G401 (cell line): ENCODE data around the gene NELFB. TPM values are rescaled to one million over a fixed set of nuclear protein-coding genes. Genes with fewer than 3 reads are reported as not detected.

ENCODE experiments used
- DNase-seq: peaks from one replicate; pipeline ENCODE4 v3.0.0-alpha.2; 2015; ENCODE audit warnings: low spot score
- in situ Hi-C: cut with HindIII; loops from 2 replicates; pipeline ENCODE4 v1.10.0; 2016; ENCODE audit warnings: low sequenced_read_pairs, mixed read lengths
- total RNA-seq: library from RNA; depleted of rRNA; stranded (reverse); fragments of >200 nt; shearing (Covaris generic); gene quantifications from 2 replicates; pipeline ENCODE4 v1.2.3, GENCODE V29; 2014

NELFB gene
- total RNA-seq, 1 experiment from 2014 or later = 93.6 TPM

DNA sequence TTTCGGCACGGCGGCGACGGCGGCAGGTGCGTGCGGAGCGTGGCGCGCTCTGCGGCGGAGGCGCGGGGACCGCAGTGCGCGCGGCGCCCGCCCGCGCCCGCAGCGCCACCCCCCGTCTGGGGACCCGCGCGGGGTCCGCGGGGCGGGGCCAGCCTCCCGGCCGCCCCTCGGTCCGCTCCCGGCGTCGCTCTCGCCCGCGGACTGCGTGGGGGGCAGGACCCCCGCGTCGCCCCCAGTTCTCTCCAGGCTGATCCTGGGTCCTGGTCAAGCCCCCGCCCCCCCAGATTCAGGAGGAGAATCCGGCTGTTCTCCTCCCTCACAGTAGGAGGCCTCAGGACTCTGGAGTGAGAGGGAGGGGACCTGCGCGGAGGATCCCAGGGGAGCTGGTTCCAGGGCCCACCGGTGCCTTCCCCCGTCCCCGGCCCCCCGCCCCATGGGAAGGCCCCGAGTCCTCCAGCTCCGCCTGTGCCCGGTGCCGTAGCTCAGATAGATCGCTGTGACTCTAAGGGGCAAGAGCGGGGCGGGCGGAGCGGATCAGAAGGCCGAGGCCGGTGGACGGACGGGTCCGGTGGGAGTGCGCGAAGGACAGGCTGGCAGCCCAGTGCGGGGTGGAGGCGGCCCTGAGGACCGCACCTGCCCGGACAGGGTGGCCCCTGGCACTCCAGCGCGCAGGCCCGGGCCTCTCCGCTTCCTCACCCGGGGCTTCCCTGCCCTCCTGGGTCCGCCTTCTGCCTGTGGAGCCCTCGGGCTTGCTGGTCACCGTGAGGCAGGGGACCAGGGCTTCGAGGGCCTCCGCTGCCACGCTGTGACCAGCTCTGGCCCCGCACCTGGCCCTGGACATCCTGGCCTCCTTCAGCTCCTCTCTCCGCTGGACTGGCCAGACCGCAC, 32.7 kb upstream of the NELFB start, which contains the start of gene RNF208:
RNF208 (minus strand) TSS at position 51 of the 888 bp plus-strand sequence. CDS start 1,028 bp downstream, outside the sequence.
- in situ Hi-C loops = no loop called here
- DNase-seq = no peak

DNA sequence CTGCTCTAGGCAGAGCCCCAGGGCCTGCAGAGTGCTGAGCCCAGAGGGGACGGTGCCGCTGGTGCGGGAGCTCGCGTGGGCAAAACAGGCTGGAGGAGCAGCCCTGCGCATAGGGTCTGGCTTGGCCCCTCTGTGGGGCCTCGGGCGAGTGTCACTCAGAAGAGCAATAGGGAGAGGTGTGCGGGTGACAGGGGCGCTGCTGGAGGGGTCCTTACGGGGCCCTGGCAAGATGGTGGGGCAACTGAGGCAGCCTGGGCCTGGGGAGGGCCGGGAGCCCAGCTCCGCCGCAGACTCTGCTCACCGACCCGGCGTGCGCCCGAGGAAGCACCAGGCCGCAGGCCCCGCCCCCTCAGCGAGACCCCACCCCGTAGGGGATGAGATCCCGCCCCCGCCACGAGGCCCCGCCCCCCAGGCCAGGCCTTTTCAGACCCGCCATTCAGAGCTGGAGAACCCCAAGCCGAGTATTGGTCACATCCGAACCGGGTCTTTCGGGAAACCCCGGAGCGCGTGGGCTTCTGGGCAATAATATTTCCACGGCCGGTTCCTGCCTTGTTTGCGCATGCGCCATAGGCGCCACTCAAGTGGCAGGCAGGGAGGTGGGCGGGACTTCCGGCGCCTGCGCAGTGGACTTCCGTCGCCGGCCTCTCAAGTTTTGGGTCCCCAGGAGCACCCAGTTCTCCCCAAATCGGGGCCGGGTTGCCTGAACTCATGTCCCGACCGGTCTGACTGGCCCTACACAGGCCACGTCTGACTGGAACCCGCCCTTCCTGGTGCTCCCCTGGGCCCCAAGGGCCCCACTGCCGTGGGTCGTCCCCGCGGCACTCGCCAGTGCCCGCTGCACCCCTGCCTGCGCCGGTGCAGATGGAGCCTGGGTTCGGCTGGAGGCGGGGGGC, 31.8 kb upstream of the NELFB start:
- in situ Hi-C loops = no loop called here
- DNase-seq = peak; percentile 97

DNA sequence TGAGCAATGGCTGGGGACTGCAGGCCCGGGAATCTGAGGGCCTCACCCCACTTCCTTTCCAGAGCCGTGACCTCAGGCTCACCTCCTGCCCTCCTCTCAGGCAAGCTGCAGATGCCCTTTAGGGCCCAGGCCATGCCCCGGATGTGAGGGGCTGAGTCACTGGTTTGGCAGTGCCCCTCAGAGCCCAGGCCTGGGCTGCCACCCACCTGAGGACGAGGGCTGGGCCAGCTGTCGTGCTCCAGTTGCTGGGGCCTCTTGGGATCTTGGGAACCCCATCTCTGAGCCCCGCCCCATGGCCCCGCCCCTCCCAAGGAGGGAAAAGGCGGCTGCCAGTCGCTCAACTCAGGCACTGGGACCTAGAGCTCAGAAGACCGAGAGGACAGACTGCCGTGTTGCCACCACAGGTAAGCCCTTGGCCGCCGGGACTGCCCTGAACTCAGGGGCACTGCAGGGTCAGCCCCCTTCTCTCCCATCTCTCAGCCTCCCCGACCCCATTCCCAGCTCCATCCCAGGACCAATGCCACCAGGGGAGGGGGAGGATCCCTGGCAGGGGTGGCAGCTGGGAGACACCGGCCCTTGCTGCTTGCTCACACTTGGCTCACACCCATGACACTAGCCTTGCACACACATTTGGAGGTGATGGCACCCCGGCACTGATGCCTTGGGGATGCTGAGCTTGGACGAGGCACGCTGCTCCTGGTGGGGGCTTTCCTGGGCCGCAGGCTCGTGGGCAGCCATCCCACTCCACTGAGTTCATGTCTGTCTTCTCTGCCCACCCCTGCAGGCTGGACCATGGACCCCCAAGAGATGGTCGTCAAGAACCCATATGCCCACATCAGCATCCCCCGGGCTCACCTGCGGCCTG, 30.1 kb upstream of the NELFB start, which contains the start of gene CYSRT1:
CYSRT1 (plus strand) TSS at position 345 of the 865 bp plus-strand sequence; CDS start at position 793, 448 bp downstream.
- in situ Hi-C loops = no loop called here
- no peak for DNase-seq

DNA sequence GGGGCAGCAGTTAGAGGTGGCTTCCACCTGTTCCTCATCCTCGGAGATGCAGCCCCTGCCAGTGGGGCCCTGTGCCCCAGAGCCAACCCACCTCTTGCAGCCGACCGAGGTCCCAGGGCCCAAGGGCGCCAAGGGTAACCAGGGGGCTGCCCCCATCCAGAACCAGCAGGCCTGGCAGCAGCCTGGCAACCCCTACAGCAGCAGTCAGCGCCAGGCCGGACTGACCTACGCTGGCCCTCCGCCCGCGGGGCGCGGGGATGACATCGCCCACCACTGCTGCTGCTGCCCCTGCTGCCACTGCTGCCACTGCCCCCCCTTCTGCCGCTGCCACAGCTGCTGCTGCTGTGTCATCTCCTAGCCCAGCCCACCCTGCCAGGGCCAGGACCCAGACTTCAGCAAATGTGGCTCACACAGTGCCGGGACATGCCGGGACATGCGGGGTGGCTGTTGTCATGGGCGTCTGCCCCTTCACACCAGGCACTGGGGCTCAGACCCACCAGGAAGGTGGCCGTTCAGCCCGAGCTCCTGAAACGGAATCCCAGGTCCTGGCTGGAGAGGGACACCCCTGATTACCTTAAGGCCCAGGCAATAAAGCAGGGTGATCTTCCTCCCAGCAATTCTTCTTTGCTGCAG, 29.3 kb upstream of the NELFB start:
- no peak for DNase-seq
- in situ Hi-C loops = no loop called here

DNA sequence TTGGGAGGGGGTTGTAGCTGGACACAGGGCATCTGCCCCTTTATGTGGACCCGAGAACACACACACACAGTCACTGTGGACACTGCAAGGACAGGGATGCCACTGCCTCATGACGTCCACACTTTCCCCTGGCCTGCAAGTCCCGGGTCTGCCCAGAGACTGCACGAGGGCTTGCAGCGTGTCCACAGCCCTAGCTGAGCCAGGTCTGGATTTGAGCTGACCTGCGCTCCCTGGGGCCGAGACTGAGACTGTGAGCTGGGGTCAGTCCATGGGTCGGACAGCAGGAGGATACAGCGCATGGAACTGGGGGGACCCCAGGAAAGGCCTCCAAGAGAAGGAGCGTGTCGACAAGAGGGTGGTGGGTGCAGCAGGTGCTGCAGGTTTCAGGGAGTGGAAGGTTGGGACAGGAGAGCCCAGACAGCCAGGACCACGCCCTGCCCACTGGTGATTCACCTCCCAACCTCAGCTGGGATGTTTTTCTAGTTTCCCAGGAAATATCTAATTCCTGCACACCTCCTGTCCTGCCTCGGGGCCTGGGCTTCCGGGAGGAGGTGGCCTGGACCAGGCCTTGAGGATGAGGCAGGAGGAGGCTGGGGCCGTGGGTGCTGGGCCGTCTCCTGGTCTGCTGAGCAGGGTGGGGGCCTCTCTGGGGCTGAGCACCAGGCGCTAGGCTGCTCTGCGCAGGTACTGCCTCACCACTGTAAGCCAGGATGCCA, 28.6 kb upstream of the NELFB start:
- DNase-seq = no peak
- in situ Hi-C loops = no loop called here

DNA sequence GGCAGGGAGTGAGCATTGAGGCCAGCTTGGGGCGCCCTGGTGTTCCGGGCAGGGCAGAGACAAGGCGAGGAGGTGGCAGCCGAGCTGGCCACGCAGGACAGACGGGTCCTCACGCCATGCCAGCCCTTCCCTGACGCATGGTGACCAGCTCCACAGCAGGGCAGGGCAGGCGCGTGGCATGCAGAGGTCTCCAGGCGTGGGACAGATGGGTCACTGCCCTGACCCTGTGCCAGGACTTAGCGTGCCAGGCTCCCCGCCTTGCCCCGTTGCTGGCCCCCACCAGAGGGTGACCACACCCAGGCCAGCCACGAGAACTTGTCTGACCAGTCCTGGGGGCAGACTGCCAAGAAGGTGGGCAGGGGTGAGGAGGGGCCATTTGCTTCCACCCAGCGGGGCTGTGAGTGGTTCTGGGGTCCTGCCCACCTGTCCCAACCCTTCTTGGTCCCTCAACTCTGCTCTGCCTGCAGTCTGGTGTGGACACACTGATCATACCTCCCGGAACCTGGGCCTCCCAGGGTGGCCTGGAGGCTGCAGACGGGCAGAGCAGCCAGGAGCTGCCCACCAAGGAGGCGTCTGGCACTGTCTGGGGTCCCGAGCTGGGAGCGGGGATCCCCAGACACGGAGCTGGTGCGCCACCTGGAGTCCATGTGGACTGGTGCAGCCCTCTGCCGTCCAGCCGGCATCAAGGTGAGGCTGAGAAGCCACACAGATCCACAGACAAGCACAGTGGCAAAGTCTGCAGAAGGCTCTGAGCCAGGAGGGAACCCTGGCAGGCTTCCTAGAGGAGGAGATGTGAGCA, 27.9 kb upstream of the NELFB start, which contains the start of gene RNF224:
RNF224 (plus strand) TSS at position 449 of the 799 bp plus-strand sequence. CDS start 834 bp downstream, outside the sequence.
- in situ Hi-C loops = no loop called here
- peak; percentile 79 for DNase-seq

DNA sequence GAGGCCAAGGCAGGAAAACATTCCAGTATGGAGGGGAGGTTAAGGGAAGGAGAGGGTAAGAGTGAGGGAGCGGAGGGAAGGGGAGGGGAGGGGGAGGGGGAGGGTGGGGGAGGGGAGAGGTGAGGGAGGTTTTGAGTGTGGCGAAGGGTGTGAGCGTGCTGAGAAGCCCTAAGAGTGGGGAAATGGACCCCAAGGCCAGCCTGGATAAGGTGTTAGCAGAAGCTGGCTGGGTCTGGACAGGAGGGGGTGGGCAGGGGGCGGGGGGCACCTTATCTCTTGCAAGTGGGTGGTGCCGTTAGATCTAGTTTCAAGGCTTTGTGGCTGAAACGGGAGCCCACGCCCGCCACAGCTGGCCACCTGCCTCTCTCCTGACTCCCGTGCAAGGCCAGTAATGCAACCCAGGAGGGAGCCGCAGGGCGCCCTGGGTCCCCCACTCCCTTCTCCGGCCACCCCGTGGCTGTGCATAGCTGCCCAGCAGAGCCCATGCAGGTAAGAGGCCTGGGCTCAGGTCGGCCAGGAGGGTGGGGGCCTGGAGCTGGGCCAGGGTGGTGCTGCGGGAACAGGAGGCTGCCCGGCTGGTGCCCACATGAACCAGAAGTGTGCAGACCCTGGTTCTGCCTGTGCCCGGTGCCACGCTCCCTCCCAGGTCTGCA, 27.1 kb upstream of the NELFB start:
- in situ Hi-C loops = no loop called here
- DNase-seq = no peak

DNA sequence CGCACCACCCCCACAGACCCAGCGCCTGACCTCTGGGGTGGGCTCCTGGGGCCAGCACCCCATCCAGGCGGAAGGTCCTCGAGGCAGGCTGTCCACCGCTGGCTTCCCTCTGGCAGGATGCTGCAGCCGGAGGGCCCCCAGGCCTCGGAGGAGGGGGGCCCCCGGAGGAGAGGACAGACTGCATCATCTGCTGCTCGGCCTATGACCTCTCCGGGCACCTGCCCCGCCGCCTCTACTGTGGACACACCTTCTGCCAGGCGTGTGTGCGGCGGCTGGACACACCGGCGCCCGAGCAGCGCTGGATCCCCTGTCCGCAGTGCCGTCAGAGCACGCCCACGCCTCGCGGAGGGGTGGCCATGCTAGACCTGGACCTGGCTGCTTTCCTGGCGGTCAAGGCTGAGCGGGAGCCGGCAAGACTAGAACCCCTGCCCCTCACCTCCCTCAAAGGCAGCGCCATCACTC, 26.6 kb upstream of the NELFB start:
- no peak for DNase-seq
- in situ Hi-C loops = no loop called here

DNA sequence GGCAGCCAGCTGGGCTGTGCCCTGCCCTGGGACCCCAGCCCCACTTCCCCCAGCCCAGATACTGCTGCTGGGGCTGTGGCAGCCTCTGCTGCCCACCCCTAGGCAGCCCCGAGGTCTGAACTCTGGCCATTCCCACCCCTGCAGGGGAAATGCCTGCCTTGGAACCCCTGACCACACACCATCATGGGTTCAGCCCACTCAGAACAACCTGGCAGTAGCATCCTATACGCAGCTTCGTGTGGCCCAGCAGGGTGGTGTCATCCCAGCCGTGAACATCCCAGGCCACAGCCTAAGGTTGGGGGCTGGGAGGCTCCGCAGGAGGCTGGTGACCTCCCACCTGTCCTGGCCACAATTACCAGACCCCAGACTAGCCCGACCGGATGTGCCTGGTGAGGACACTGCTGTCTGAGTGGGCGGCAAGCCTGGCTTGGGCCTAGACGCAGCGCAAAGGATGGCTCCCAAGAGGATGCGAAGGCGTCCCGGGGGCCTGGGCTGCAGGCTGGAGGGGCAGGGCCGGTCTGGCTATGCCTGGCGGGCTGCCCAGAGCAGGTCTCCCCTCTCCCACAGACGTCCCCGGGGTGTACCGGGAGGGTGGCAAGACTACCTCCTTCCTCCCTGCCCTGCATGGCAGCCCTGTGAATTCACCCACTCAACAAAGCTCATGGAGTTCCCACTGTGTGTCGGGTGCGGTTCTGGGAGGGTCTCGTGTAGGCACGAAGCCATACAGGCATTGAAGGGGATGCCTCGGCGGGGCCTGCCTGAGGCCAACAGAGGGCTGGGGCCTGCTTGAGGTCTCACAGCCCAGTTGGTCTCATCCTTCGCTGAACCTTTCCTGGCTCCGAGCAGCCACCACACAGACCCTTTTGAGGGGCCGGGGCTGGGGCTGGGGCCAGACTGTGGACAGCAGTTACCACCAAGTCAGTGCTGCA, 25.9 kb upstream of the NELFB start:
- in situ Hi-C loops = no loop called here
- DNase-seq = no peak

DNA sequence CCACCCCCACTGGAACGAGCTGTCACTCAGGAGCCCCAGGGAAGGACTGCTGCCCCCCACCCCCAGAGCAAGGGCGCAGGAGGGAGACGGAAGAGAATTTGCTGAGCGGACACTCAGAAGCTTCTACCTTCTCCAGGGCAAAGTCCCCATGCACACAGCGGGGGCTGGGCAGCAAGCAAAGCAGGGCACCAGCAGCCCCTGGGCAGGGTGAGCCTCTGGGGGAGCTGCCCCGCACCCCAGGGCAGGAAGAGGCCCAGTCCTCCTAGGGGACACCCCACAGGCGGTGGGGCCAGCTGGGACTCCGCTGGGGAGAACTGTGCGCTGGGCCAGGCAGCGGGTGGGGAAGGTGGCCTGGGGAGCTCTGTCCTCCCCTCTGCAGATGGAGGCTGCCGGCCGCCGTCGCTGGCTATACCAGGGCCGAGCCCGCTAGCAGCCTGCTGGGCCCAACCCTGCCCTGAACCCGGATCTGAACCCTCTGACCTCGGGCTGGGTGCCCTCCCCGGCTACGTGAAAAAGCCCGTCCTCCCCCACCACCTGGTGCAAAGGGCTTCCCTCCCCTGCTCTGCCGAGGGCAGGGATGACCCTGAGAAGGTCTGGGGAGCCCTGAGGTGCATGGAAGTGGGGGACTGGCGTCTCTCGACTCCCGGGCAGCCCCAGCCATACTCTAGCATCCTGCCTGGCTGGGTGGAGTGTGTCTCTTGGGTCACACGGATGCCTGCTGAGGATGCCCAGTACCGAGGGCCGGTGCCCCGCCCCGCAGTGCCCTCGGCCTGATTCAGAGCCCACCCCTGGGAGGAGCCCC, 25.0 kb upstream of the NELFB start:
- in situ Hi-C loops = no loop called here
- DNase-seq = no peak

DNA sequence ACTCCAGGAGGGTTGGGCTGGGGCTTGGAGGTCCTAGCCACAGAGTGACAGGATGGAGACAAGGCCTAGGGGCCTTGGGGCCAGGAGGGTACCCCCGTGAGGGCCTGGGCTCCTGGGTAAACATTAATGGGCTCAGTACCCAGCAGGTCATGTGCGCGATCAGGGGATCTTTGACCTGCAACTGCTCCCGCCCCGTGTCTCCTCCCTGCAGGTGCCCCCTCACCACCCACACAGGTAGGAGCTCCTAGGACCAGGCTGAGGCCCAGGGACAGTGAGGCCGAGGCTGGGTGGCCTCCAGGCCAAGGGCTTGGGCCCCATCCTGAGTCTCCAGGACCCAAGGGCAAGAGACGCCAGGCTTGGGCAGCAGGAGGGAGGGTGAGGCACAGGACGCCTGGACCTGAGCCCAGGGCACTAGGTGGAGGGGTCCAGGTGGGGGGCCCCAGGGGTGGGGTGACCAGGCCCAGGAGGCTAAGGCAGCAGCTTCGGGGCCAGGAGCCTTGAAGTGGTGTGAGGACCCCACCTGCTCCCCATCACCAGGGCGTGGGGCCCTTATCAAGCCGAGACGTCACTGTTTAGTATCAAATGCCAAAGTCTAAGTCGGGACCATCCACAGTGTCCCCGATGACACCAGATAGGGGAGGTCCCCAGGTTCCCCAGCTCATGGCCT, 24.3 kb upstream of the NELFB start, which contains the start of gene SLC34A3:
SLC34A3 (plus strand) TSS at position 197 of the 667 bp plus-strand sequence. CDS start 802 bp downstream, outside the sequence.
- no peak for DNase-seq
- in situ Hi-C loops = no loop called here

DNA sequence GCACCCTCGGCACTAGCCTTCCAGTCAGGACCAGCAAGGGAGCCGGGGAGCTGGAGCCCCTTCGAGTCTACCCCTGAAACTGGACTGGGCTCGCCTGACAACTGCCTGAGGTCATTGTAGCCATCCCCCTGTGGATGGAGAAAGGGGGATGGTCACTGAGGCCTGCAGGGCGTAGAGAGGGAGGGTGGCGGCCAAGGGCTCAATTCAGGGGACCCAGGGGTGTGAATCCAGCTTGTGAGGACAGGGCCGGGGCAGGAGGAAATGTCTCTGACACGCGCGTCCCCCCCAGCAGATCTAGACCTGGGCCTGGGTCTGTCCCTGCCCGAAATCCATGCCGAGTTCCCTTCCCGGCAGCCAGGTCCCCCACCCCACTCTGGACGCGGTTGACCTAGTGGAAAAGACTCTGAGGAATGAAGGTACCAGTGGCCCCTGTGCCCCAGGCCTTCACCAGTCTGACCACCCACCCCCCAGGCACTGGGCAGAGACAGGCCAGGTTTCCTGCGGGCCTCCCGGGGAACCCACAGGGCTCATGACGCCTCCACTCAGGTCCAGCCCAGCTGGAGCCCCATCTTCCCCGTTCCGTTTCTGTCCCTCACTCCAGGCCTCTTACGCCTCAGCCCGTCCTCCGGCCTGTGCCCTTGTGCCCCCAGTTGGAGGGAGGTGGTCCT, 23.6 kb upstream of the NELFB start:
- no peak for DNase-seq
- in situ Hi-C loops = no loop called here

DNA sequence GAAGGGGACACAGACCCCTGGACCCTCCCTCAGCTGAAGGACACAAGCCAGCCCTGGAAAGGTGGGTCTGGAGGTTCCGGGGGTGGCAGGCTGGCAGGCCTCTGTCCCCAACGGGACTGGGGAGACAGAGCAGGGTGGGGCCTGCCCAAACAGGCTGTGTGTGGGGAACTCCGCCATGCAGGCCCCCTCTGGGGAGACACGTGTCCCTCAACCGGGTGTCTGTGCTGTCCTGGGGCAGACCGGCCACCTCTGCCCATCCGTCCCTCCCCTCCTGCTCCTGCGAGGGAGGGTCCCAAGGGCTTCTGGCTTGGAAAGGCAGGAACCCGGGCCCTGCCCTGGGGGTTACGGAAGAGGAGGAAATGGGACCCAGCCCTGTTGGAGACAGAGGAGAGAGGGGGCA, 23.0 kb upstream of the NELFB start:
- no peak for DNase-seq
- in situ Hi-C loops = no loop called here

DNA sequence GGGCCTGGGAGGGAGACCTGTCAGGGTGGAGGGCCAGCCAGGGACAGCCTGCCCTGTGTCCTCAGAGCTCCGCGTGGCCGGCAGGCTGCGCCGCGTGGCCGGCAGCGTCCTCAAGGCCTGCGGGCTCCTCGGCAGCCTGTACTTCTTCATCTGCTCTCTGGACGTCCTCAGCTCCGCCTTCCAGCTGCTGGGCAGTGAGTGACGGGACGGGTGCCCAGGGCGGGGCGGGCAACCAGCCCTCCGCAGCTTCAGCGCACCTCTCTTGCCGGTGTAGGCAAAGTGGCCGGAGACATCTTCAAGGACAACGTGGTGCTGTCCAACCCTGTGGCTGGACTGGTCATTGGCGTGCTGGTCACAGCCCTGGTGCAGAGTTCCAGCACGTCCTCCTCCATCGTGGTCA, 22.6 kb upstream of the NELFB start:
- in situ Hi-C loops = no loop called here
- DNase-seq = no peak
